GF-D8 (cell line): ENCODE measurements around the gene HLA-E.
"Not testable (repeated sequence)": the region's sequence is repeated elsewhere in the genome, so short reads cannot be mapped to it uniquely, and the experiment has no call there.

Experiments used
- DNase-seq: peaks from one replicate; lab custom pipeline; 2025; lab: John Stamatoyannopoulos, UW

Gene HLA-E

DNA sequence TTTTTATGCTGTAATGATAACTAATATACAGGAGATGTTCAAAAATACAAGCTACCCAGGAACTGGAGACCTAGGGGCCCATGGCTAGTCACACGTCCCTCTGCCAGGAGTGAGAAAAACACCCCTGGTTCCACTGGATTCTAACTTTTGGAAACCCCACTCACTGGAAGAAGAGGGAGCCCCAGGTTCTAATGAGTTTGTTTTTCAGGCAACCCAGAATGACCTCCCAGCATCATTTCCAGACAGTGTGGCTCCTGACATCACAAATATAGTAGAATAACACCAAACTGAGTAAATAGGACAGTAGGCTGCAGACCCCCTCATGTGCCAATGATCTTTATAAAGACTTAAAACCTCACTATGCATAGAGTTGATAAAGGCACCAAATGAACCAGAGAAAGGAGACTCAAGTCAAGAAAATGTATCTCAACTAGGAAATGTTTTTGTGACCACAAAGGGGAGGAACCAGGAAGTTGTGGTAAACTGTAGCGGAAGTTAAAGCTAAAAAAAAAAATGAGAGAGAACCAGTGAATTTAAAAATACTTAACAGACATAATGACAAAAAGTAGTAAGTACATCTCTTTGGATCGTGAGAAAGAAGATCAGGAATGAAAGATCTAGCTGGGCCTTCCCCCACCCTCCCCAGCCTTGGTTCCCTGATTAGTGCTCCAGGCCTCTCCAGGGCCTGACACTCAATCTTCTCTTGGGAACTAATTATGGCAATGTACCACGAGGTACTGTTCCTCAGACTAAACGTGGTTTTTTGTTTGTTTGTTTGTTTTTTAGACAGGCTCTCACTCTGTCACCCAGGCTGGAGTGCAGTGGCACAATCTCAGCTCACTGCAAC lies 19.8 kb downstream of the HLA-E start:
- DNase-seq: peak; percentile 91

DNA sequence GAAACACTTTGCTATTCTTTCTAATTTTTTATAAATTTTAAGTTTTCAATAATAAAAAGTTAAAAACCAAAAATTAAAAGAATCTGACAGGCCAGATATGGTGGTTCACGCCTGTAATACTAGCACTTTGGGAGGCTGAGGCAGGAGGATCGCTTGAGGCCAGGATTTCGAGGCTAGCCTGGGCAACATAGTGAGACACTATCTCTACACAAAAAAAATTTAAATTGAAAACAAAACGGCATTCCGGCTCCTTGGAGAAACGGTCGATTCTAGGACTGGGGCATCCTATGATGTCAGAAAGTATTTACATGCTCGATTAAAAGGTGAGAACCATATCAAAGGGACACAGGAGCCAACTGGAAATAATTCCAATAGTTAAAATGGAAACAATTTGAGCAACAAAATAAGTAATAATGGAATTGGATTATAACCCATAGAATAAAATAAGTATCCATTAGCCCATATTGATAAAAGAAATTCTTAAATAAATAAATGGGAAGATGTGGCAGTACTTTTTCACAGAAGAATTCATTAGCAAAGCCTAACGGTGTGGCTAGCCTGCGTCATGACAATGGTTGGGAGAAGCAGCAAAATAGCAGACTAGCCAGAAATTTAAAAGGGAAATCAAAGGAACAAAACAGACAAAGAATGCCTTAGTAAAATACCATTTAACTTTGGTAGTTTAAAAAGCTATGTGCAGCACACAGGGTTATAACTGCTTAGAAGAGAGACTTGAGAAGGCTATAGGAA lies 21.3 kb downstream of the HLA-E start:
- no peak for DNase-seq

DNA sequence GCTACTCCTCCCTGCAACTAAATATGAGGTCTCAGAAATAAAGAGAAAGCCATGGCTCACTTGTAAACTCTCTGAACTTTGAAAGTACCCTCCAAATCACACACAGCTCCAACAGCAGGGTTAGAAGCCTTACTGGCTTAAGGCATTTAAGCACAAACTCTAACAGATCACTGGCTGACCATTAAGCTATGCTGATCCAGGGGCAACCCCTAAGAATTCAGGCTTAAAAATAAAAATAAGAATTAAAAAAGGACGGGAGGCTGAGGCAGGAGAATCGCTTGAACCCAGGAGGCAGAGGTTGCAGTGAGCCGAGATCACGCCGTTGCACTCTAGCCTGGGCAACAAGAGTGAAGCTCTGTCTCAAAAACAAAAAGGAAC lies 21.8 kb downstream of the HLA-E start:
- DNase-seq: no peak

DNA sequence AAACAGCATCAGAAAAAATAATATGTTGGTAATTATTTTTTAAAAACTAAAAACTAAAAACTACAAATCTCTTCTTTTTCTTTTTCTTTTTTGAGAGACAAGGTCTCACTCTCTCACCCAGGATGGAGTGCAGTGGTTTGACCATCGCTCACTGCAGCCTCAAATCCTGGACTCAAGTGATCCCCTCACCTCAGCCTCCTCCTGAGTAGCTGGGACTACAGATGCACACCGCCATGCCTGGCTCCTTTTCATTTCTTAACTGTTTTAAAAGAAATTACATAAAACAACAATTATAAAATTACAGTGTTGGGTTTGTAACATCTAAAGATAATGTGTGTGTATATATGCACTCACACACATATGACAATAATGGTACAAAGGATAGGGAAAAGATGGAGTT lies 24.1 kb downstream of the HLA-E start:
- no peak for DNase-seq

DNA sequence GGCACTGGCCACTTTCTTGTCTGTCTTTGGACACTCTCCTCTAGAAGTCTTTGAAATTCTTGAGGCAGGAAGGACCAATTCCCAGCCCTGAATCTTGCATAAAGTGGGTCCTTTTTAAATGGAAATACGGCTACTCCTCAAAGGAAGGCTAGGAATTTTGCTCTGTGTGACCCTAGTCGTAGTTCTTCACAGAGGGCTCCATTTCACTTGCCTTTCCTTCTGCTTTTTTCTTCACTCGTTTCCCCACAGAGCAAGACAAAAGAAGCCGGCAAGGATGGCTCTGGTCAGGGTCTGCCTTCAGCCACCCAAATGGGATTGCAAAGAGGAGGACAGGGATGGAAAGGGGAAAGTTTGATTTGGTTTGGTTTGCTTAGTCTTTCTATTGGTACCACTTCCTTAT lies 25.8 kb downstream of the HLA-E start:
- DNase-seq: no peak

DNA sequence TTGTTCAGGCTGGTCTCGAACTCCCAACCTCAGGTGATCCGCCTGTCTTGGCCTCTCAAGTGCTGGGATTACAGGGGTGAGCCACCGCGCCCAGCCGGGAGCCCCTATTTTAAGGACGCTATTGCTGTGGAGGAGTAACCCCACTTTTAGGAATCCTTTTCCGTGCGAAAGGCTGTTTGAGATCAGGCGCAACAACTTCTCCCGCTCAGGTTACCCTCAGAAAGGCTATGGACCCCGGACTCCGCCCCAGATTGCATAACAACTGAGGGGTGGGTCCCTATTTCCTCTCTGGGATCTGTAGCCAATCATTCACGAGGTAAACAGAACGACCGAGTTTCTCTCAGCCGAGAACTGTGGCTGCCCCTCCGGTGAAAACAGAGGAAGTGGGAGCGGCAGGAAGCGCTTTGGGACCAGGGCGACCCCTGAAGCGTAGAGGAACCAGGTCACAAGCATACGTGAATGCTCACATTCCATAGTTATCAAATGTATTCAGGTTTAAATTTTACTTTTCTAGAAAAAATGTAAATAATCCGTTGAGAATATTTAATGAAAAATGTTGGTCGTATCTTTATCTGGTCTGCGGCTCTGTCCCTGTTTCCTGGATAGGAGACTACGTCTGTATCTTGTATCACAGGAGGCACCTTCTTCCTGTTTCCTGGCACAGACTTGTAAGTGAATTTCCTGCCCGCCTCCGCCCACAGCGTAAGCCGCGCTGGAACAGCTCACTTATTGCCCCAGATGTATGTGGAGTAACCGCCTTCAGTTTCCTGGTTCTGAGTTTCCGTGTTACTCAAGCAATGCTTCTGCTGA lies 26.8 kb downstream of the HLA-E start:
- peak; percentile 100 for DNase-seq

DNA sequence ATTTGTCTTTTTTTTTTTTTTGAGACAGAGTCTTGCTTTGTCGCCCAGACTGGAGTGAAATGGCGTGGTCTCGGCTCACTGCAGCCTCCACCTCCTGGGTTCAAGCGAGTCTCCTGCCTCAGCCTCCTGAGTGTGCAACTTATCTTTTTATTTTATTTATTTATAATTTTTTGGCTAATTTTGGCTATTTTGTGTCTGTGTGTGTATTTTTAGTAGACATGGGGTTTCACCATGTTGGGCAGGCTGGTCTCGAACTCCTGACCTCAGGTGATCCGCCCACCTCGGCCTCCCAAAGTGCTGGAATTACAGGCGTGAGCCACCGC lies 27.4 kb downstream of the HLA-E start:
- DNase-seq: not testable (repeated sequence)

DNA sequence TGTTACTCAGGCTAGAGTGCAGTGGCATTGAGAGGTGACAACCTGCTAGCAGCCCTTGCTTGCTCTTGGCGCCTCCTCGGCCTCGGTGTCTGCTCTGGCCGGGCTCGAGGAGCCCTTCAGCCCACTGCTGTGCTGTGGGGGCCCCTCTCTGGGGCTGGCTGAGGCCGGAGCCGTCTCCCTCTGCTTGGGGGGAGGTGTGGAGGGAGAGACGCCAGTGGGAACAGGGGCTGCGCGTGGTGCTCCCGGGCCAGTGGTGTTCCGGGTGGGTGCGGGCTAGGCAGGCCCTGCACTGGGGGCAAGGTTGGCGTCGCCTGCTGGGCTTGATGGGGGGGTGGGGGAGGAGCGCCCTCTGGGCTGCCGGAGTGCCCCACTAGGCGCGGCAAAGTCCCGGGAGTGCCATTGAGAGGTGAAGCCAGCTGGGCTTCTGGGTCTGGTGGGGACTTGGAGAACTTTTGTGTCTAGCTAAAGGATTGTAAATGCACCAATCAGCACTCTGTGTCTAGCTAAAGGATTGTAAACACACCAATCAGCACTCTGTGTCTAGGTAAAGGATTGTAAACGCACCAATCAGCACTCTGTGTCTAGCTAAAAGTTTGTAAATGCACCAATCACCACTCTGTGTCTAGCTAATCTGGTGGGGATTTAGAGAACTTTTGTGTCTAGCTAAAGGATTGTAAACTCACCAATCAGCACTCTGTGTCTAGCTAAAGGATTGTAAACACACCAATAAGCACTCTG lies 28.6 kb downstream of the HLA-E start:
- not testable (repeated sequence) for DNase-seq

DNA sequence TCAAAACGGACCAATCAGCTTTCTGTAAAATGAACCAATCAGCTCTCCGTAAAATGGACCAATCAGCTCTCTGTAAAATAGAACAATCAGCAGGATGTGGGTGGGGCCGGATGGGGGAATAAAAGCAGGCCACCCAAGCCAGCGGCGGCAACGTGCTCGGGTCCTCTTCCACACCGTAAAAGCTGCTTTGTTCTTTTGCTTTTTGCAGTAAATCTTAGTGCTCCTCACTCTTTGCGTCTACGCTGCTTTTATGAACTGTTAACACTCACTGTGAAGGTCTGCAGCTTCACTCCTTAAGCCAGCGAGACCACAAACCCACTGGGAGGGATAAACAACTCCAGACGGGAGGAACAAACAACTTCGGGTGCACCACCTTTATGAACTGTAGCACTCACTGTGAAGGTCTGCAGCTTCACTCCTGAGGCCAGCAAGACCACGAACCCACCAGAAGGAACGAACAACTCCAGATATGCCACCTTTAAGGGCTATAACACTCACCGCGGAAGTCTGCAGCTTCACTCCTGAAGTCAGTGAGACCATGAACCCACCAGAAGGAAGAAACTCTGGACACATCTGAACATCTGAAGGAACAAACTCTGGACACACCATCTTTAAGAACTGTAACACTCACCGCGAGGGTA lies 29.3 kb downstream of the HLA-E start:
- not testable (repeated sequence) for DNase-seq

DNA sequence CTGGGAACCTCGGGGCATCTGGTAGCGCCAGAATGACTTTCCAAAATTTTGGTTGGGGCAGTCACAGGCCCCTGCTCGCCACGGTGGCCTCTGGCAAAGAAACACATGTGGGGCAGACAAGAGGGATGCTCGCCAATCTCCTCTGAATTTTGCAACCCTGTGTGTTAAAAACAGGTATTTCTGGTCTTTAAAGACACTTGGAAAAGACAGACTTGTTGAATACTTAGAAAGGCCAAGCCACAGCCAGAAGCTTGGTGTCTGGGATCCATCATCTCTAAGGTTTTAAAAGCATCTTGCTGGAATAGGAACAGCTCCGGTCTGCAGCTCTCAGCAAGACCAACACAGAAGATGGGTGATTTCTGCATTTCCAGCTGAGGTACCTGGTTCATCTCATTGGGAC lies 31.2 kb downstream of the HLA-E start:
- DNase-seq: no peak

DNA sequence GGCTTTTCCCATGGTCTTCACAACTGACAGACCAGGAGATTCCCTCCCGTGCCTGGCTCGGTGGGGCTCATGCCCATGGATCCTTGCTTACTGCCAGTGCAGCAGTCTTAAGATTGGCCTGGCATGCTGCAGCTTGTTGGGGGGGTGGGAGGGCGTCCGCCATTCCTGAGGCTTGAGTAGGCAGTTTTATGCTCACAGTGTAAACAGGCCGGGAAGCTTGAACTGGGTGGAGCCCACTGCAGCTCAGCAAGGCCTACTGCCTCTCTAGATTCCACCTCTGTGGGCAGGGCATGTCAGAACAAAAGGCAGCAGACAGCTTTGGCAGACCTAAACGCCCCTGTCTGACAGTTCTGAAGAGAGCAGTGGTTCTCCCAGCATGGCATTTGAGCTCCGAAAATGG lies 31.8 kb downstream of the HLA-E start:
- DNase-seq: not testable (repeated sequence)

DNA sequence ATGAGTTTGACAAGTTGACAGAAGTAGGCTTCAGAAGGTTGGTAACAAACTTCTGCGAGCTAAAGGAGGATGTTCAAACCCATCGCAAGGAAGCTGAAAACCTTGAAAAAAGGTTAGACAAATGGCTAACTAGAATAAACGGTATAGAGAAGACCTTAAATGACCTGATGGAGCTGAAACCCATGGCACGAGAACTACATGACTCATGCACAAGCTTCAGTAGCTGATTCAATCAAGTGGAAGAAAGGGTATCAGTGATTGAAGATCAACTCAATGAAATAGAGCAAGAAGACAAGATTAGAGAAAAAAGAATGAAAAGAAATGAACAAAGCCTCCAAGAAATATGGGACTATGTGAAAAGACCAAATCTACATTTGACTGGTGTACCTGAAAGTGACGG lies 32.6 kb downstream of the HLA-E start:
- not testable (repeated sequence) for DNase-seq

DNA sequence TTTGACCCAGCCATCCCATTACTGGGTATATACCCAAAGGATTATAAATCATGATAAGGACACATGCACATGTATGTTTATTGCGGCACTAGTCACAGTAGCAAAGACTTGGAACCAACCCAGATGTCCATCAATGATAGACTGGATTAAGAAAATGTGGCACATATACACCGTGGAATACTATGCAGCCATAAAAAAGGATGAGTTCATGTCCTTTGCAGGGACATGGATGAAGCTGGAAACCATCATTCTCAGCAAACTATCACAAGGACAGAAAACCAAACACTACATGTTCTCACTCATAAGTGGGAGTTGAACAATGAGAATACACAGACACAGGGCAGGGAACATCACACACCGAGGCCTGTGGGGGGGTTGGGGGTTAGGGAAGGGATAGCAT lies 37.1 kb downstream of the HLA-E start:
- DNase-seq: not testable (repeated sequence)

DNA sequence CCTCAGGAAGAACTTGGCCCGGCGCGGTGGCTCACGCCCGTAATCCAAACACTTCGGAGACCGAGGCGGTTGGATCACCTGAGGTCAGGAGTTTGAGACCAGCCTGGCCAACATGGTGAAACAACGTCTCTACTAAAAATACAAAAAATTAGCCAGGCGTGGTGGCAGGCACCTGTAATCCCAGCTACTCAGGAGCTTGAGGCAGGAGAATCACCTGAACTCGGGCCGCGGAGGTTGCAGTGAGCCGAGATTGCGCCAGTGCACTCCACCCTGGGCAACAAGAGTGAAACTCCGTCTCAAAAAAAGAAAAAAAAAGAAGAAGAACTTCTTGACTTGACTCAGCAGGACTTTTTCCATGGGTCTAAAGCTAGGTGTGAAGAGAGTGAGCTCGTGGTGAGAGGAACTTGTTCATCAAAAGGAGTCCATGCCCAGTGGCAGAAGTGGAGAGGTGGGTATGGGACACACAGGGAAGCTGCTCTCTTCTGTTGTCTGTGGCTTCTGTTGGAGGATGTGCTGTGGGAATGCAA lies 40.1 kb downstream of the HLA-E start:
- peak; percentile 26 for DNase-seq

DNA sequence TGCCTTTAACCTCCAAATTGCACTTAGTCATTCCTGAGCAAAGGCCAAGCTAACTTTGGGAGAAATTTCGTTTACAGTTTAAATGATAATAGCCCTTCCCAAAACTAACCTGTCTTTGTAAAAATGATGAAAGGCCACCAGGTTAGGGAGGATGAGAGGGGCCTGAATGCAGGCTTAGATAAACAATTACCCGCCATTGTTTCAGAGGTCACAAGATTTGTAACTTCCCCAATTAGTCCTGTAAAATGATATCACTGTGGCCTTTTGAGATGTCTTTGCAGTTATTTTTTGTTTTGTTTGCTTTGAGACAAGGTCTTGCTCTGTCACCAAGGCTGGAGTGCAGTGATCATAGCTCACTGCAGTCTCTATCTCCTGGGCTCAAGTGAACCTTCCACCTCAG lies 40.7 kb downstream of the HLA-E start:
- peak; percentile 28 for DNase-seq

DNA sequence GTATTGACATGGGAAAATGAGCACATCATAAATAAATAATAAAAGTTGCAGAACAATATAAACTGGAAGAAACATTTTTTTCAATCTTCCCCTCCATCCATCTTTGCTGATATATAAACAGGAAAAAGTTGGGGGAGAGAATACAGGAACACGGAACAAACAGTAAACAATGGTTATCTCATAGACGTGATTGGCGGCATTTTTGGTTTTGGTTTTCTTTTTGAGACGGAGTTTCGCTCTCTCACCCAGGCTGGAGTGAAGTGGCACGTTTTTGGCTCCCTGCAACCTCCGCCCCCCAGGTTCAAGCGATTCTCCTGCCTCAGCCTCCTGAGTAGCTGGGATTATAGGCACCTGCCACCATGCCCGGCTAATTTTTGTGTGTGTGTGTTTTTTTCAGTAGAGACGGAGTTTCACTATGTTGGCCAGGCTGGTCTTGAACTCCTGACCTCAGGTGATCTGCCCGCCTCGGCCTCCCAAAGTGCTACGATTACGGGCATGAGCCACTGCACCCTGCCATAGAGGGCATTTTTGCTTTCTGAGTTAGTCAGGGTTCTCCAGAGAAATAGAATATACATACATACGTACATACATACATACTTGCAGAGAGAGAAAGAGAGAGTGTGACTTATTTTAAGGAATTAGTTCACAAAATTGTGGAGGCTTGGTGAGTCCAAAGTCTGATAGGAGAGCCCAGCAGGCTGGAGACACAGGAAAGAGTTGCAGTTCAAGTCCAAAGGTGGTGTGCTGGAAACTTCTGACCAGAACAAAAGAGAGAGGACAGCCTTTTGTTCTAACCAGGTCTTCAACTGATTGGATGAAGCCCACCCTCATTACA lies 44.4 kb downstream of the HLA-E start:
- DNase-seq: no peak

DNA sequence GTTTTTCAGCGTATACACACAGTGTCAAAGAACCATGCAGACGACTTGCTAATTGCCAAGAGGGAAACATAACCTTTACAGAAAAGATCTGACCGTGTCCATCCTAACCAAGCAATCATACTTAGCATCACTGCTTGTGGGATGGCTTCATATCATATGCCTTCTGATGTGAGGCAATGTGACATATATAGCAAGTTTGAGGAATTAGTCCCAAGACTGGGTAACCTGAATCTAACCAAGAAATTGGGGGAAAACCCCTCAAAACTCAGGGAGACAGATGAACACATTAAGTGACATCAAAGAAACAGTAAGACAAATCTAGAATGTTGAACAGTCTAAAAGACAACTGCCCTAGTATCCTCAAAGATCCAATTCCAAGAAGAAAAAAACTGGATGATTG lies 48.6 kb downstream of the HLA-E start:
- DNase-seq: no peak

DNA sequence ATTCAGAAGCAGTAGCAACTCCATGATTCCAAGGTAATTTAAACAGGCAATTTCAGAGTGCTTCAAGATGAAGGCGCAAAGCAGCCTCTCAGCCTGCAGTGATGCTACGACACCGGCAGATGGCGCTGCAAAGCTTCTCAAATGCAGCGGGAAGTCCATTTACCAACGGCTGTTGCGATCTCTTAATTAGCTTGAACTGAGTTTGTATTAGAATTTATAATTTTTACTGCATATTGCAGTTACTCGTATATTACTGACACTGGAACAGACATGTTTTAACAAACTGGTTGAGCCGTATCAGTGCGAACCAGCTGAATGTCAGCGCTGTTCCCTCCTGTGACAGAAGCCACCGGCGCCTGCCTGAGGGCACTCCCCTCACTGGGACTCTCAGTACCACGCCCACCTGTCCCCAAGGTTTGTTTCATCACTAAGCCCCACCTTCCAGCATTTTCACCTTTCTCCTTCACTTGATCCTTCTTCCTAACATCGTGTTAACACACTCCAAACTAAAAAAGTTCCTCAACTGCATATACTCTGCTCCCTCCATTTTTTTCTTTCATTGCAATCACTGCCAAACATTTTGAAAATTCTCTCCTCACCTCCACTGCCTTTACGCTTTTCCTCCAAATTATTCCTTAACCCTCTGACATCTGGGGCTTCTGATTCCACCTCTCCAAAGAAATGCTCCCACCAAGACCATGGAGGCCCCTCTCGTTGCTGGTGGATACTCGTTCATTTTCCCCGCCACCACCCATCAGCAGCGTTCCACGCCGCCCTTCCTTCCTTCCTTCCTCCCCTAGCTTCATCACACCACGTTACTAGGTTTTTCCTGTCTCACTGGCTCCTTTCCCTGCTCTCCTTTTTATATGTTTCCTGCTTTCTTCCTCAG lies 52.5 kb downstream of the HLA-E start:
- peak; percentile 42 for DNase-seq

DNA sequence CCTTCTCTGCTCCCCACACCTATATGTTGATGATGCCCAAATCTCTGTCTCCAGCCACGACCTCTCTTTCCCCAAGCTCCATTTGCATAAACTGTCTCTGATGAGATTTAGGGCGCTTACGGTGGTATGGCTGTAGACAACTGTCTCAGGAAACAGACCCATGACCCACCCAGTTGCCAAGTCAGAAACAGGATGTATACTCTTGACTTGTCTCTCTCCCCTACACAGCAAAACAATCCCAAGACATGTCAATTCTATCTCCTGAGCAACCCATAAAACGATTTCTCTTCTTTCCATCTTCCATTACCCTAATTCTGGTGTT lies 53.1 kb downstream of the HLA-E start:
- DNase-seq: no peak

DNA sequence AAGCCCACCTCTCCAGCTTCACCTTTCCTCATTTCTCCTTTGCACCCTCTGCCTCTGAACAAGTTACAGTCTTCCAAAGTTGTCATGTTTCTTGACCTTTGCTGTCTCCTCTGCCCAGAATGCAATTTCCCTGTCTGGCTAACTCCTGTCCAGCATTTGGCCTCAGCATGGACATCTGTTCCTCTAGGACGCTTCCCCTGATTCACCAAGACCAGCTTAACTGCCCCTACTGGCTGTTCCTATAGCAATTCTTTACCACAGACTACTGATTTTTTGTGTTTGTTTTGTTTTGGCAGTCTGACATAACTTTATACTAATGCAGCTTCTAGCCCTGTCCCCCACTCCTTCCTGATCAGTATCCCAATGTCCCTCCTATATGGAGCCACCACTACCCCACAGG lies 53.6 kb downstream of the HLA-E start:
- DNase-seq: no peak
